ENCODE measurements around the gene PITPNM1. TPM values are rescaled to one million over a fixed set of nuclear protein-coding genes. Genes with fewer than 3 reads are reported as not detected.

The PITPNM1 gene
- total and polyA plus RNA-seq, 2 experiments from 2014 or later: 10.8 to 30.7 TPM

GRCh38 chr11:67503119-67504004, 1.8 kb downstream of the PITPNM1 start:
- in situ Hi-C loops (cut with MboI): no loop called here
- Histone ChIP-seq H3F3A (ENCODE audit: insufficient read depth) (peaks cover 14% of the 10 kb centered on the region; the same call in 1 of the 2 replicates), H3K9me3 (ENCODE audit: low read depth) (no peaks in the 10 kb centered on the region), H3K4me3 (peak overlapping the region; percentile 87), H3K27me3 (replicated peaks; ENCODE audit: insufficient read depth) (no peaks in the 10 kb centered on the region), H3K79me2 (ENCODE audit: insufficient read depth) (peaks cover 12% of the 10 kb centered on the region; the same call in 1 of the 2 replicates), H3K9ac (peak overlapping the region; percentile 76), H2AFZ (no peak overlapping the region), H3K36me3 (ENCODE audit: low read depth) (no peaks in the 10 kb centered on the region), H3K4me2 (ENCODE audit: unreplicated experiment) (peak overlapping the region; percentile 87), H3K4me1 (ENCODE audit: insufficient read depth) (peaks cover 13% of the 10 kb centered on the region), H4K20me1 (ENCODE audit: insufficient read depth) (no peaks in the 10 kb centered on the region), H3K9me2 (ENCODE audit: insufficient read depth) (no peaks in the 10 kb centered on the region), H3K27ac (no peak overlapping the region)
- no peak for DNase-seq
- 88% methylated on average over 12 to 19 of the region's 19 CpGs for WGBS, 2 experiments (ENCODE audit: low coverage in 1 of 2, low lambda C conversion rate in 2 of 2, missing lambda C conversion rate in 2 of 2)
- no peak for TF ChIP-seq EZH2phosphoT487 (IDR thresholded peaks at IDR 0.05; ENCODE audit: insufficient read depth, low read depth)
- TF ChIP-seq EZH2 (IDR thresholded peaks at IDR 0.05; ENCODE audit: insufficient read depth, poor library complexity, severe bottlenecking): no peak

GRCh38 chr11:67502328-67502979, 2.7 kb downstream of the PITPNM1 start:
- H3K4me3 ChIP-seq: no peak overlapping the region
- TF ChIP-seq EZH2 (IDR thresholded peaks at IDR 0.05; ENCODE audit: insufficient read depth, poor library complexity, severe bottlenecking) (no peak), EZH2phosphoT487 (IDR thresholded peaks at IDR 0.05; ENCODE audit: insufficient read depth, low read depth) (no peak)

GRCh38 chr11:67501854-67502253, 3.3 kb downstream of the PITPNM1 start:
- WGBS, 2 experiments (ENCODE audit: low coverage in 1 of 2, low lambda C conversion rate in 2 of 2, missing lambda C conversion rate in 2 of 2): 93 to 94% methylated on average over 17 to 18 of the region's 18 CpGs
- H3K9me3 ChIP-seq (ENCODE audit: low read depth): no peaks in the 10 kb centered on the region
- peaks cover 7% of the 10 kb centered on the region; the same call in 1 of the 2 replicates for H3K4me1 ChIP-seq (ENCODE audit: insufficient read depth)
- H3K27me3 ChIP-seq (replicated peaks; ENCODE audit: insufficient read depth): no peaks in the 10 kb centered on the region
- H2AFZ ChIP-seq: no peak overlapping the region
- H3K27ac ChIP-seq: no peak overlapping the region
- no peak overlapping the region for H3K4me2 ChIP-seq (ENCODE audit: unreplicated experiment)
- no peak overlapping the region for H3K9ac ChIP-seq
- no peaks in the 10 kb centered on the region for H4K20me1 ChIP-seq (ENCODE audit: insufficient read depth)
- peaks cover 6% of the 10 kb centered on the region; the same call in 1 of the 2 replicates for H3K79me2 ChIP-seq (ENCODE audit: insufficient read depth)
- in situ Hi-C loops (cut with MboI): no loop called here
- no peak for DNase-seq
- peaks cover 7% of the 10 kb centered on the region; the same call in 1 of the 2 replicates for H3F3A ChIP-seq (ENCODE audit: insufficient read depth)
- no peak overlapping the region for H3K4me3 ChIP-seq
- H3K9me2 ChIP-seq (ENCODE audit: insufficient read depth): no peaks in the 10 kb centered on the region
- H3K36me3 ChIP-seq (ENCODE audit: low read depth): no peaks in the 10 kb centered on the region
- TF ChIP-seq EZH2phosphoT487 (IDR thresholded peaks at IDR 0.05; ENCODE audit: insufficient read depth, low read depth): no peak
- no peak for TF ChIP-seq EZH2 (IDR thresholded peaks at IDR 0.05; ENCODE audit: insufficient read depth, poor library complexity, severe bottlenecking)

More at GRCh38 chr11:67502328-67502979, 2.7 kb downstream of the PITPNM1 start:
- no peaks in the 10 kb centered on the region for H3K9me2 ChIP-seq (ENCODE audit: insufficient read depth)
- H3K4me1 ChIP-seq (ENCODE audit: insufficient read depth): peaks cover 13% of the 10 kb centered on the region
- DNase-seq: no peak
- H3K27me3 ChIP-seq (replicated peaks; ENCODE audit: insufficient read depth): no peaks in the 10 kb centered on the region
- H3K36me3 ChIP-seq (ENCODE audit: low read depth): no peaks in the 10 kb centered on the region
- peaks cover 13% of the 10 kb centered on the region; the same call in 1 of the 2 replicates for H3F3A ChIP-seq (ENCODE audit: insufficient read depth)
- H3K4me2 ChIP-seq (ENCODE audit: unreplicated experiment): no peak overlapping the region
- 95 to 96% methylated on average over 17 to 18 of the region's 18 CpGs for WGBS, 2 experiments (ENCODE audit: low coverage in 1 of 2, low lambda C conversion rate in 2 of 2, missing lambda C conversion rate in 2 of 2)
- H3K79me2 ChIP-seq (ENCODE audit: insufficient read depth): peaks cover 12% of the 10 kb centered on the region; the same call in 1 of the 2 replicates
- no peak overlapping the region for H2AFZ ChIP-seq
- no peak overlapping the region for H3K9ac ChIP-seq
- no peak overlapping the region for H3K27ac ChIP-seq
- no peaks in the 10 kb centered on the region for H4K20me1 ChIP-seq (ENCODE audit: insufficient read depth)
- no peaks in the 10 kb centered on the region for H3K9me3 ChIP-seq (ENCODE audit: low read depth)
- in situ Hi-C loops (cut with MboI): no loop called here

- Histone ChIP-seq H4K20me1 (ENCODE audit: insufficient read depth) (no peaks in the 10 kb centered on the region), H3K9me2 (ENCODE audit: insufficient read depth) (no peaks in the 10 kb centered on the region), H3K36me3 (ENCODE audit: low read depth) (no peaks in the 10 kb centered on the region), H3K4me1 (ENCODE audit: insufficient read depth) (peaks cover 7% of the 10 kb centered on the region; the same call in 1 of the 2 replicates), H3K9ac (no peak overlapping the region), H3K79me2 (ENCODE audit: insufficient read depth) (no peaks in the 10 kb centered on the region), H3K4me2 (ENCODE audit: unreplicated experiment) (no peak overlapping the region), H3F3A (ENCODE audit: insufficient read depth) (no peaks in the 10 kb centered on the region), H3K27ac (no peak overlapping the region), H2AFZ (no peak overlapping the region), H3K4me3 (no peak overlapping the region), H3K9me3 (ENCODE audit: low read depth) (no peaks in the 10 kb centered on the region), H3K27me3 (replicated peaks; ENCODE audit: insufficient read depth) (no peaks in the 10 kb centered on the region)
- peak; percentile 38 for DNase-seq
- 94 to 99% methylated on average over 9 of the region's 9 CpGs for WGBS, 2 experiments (ENCODE audit: low coverage in 1 of 2, low lambda C conversion rate in 2 of 2, missing lambda C conversion rate in 2 of 2)
- in situ Hi-C loops (cut with MboI): no loop called here
- no peak for TF ChIP-seq EZH2 (IDR thresholded peaks at IDR 0.05; ENCODE audit: insufficient read depth, poor library complexity, severe bottlenecking)
- no peak for TF ChIP-seq EZH2phosphoT487 (IDR thresholded peaks at IDR 0.05; ENCODE audit: insufficient read depth, low read depth)
Measured at GRCh38 chr11:67500831-67501715, 4.1 kb downstream of the PITPNM1 start.
